Measurements from ENCODE around the gene PKD2L1.

PKD2L1 gene

DNA sequence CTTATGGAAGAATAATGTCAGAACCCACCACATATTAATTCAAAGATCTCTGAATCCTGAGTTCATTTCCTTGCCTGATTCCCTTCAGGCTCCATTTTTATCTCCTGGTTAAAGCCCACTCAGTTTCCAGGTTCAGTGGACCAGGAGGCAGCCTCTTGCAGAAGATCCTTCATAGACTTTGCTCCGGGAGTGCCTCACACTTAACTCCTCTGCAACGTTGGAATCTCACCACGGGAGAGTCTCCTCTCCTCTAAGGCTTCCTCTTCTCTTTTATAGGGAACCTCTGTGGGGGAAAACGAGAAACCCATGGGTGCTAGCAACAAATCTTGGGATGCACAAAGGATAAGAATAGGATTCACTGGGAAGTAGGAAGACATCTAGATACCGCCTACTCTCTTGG lies 41.8 kb downstream of the PKD2L1 start:
- TF ChIP-seq RAD21 (IDR thresholded peaks at IDR 0.05; ENCODE audit: low read depth): no peak
- no peak for TF ChIP-seq TAF1 (IDR thresholded peaks at IDR 0.05; ENCODE audit: low read depth)
- TF ChIP-seq ZBTB7A (IDR thresholded peaks at IDR 0.05; ENCODE audit: low read depth): no peak
- TF ChIP-seq TEAD4 (IDR thresholded peaks at IDR 0.05): no peak
- no peak for TF ChIP-seq TCF12 (IDR thresholded peaks at IDR 0.05; ENCODE audit: low read depth)
- TF ChIP-seq FOXM1 (IDR thresholded peaks at IDR 0.05; ENCODE audit: borderline replicate concordance, low read depth): no peak
- TF ChIP-seq EGR1 (IDR thresholded peaks at IDR 0.05): no peak
- no peak for TF ChIP-seq NFIC (IDR thresholded peaks at IDR 0.05)
- TF ChIP-seq CEBPB (IDR thresholded peaks at IDR 0.05): no peak
- TF ChIP-seq, protein P1, sequence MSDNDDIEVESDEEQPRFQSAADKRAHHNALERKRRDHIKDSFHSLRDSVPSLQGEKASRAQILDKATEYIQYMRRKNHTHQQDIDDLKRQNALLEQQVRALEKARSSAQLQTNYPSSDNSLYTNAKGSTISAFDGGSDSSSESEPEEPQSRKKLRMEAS (IDR thresholded peaks at IDR 0.05): no peak
- TF ChIP-seq CREB1 (IDR thresholded peaks at IDR 0.05; ENCODE audit: low read depth): no peak
- TF ChIP-seq EP300 (IDR thresholded peaks at IDR 0.05; ENCODE audit: borderline replicate concordance): no peak
- TF ChIP-seq, protein P2, sequence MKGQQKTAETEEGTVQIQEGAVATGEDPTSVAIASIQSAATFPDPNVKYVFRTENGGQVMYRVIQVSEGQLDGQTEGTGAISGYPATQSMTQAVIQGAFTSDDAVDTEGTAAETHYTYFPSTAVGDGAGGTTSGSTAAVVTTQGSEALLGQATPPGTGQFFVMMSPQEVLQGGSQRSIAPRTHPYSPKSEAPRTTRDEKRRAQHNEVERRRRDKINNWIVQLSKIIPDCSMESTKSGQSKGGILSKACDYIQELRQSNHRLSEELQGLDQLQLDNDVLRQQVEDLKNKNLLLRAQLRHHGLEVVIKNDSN (IDR thresholded peaks at IDR 0.05): no peak
- TF ChIP-seq, protein P3, sequence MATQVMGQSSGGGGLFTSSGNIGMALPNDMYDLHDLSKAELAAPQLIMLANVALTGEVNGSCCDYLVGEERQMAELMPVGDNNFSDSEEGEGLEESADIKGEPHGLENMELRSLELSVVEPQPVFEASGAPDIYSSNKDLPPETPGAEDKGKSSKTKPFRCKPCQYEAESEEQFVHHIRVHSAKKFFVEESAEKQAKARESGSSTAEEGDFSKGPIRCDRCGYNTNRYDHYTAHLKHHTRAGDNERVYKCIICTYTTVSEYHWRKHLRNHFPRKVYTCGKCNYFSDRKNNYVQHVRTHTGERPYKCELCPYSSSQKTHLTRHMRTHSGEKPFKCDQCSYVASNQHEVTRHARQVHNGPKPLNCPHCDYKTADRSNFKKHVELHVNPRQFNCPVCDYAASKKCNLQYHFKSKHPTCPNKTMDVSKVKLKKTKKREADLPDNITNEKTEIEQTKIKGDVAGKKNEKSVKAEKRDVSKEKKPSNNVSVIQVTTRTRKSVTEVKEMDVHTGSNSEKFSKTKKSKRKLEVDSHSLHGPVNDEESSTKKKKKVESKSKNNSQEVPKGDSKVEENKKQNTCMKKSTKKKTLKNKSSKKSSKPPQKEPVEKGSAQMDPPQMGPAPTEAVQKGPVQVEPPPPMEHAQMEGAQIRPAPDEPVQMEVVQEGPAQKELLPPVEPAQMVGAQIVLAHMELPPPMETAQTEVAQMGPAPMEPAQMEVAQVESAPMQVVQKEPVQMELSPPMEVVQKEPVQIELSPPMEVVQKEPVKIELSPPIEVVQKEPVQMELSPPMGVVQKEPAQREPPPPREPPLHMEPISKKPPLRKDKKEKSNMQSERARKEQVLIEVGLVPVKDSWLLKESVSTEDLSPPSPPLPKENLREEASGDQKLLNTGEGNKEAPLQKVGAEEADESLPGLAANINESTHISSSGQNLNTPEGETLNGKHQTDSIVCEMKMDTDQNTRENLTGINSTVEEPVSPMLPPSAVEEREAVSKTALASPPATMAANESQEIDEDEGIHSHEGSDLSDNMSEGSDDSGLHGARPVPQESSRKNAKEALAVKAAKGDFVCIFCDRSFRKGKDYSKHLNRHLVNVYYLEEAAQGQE (IDR thresholded peaks at IDR 0.05; ENCODE audit: low read depth): no peak
- no peak for TF ChIP-seq YY1 (IDR thresholded peaks at IDR 0.05; ENCODE audit: low read depth)

DNA sequence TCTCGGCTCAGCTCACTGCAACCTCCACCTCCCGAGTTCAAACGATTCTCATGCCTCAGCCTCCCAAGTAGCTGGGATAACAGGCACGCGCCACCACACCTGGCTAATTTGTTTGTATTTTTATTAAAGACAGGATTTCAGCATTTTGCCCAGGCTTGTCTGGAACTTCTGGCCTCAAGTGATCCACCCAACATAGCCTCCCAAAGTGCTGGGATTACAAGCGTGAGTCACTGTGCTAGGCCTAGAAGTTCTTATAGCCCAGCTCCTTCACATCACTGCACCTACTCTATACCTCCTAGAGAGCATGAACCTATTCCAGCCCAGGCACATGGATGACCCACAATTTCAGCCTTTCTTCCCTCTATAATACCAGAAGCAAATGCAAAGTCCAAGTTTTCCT lies 42.3 kb downstream of the PKD2L1 start:
- TF ChIP-seq NFIC (IDR thresholded peaks at IDR 0.05) (no peak), TAF1 (IDR thresholded peaks at IDR 0.05; ENCODE audit: low read depth) (no peak), EP300 (IDR thresholded peaks at IDR 0.05; ENCODE audit: borderline replicate concordance) (no peak), CREB1 (IDR thresholded peaks at IDR 0.05; ENCODE audit: low read depth) (no peak), TEAD4 (IDR thresholded peaks at IDR 0.05) (no peak), FOXM1 (IDR thresholded peaks at IDR 0.05; ENCODE audit: borderline replicate concordance, low read depth) (no peak), EGR1 (IDR thresholded peaks at IDR 0.05) (no peak), ZBTB7A (IDR thresholded peaks at IDR 0.05; ENCODE audit: low read depth) (no peak), TCF12 (IDR thresholded peaks at IDR 0.05; ENCODE audit: low read depth) (no peak)
- TF ChIP-seq, protein P1 (IDR thresholded peaks at IDR 0.05): no peak

DNA sequence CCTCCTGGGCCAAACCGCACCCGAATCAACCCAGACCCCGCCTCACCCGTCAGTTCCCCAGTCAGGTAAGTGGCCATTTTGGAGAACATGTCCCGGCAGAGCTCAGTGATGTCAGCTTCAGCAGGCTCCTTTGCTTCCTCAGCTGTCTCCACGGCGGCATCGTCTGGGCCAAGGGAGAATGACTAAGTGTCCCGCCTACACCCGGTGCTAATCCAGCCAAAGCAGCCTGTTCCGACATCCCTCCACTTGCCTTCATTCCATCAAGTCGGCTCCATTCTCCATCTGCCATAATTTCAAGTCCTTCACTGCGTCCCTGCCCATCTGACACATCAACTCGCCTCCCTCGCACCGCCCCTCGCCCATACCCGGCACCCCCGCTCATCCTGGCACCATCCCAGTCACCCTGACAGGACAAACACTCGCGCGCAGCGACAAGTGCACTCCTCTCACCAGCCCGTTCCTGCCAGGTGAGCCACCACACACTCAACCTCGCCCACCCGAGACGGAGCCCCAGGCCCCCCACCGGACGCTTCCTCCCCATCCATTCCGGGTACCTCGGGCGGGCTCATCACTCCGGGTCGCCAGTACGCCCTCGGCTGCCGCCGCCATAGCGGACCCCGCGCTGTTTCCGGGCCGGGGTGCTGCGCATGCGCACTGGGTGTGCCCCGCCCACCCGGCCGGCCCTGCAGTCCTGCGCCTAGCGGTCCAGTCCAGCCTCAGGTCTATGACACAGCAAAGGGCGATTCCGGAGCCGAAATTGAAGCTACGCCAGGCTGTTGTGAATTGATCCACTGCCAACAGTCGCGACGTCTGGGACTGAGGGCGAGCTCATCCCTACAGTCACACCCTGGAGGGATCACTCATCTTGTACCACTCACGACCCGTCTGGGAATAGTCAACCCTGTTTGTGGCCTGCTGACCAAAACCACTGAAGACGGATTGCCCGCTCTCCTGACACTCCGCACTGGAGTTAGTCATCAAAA lies 43.7 kb downstream of the PKD2L1 start, which contains the start of gene BLOC1S2:
BLOC1S2 (minus strand) TSS at position 630 of the 983 bp plus-strand sequence; CDS start at position 609, 21 bp downstream.
- TF ChIP-seq YY1 (IDR thresholded peaks at IDR 0.05; ENCODE audit: low read depth): peak; percentile 94
- peak; percentile 98 for TF ChIP-seq TAF1 (IDR thresholded peaks at IDR 0.05; ENCODE audit: low read depth)
- TF ChIP-seq EGR1 (IDR thresholded peaks at IDR 0.05): peak; percentile 41; the same call in 1 of the 2 replicates
- TF ChIP-seq, protein P1 (IDR thresholded peaks at IDR 0.05): peak; percentile 38
- peak; percentile 17; the same call in 1 of the 2 replicates for TF ChIP-seq TEAD4 (IDR thresholded peaks at IDR 0.05)
- TF ChIP-seq, protein P3 (IDR thresholded peaks at IDR 0.05; ENCODE audit: low read depth): no peak
- TF ChIP-seq CREB1 (IDR thresholded peaks at IDR 0.05; ENCODE audit: low read depth): no peak
- peak; percentile 73; the same call in 1 of the 2 replicates for TF ChIP-seq TCF12 (IDR thresholded peaks at IDR 0.05; ENCODE audit: low read depth)

DNA sequence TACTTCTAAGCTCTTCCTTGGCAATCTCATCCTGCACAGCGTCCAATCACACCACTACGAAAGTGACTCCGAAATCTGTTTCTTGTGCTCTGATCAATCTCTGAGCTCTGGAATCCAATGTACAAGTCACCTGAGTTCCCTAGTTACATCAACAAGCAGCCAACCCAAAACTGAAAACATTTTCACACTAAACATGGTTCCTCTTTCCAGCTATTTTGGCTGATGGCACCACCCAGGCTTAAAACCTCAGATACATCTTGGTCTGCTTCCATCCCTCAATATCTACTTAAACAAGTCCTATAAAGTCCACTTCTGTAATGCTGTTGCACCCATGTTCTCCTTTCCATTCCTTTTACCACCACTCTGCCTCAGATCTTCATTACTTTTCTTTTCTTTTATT lies 47.1 kb downstream of the PKD2L1 start:
- TF ChIP-seq, protein P1 (IDR thresholded peaks at IDR 0.05): no peak
- TF ChIP-seq CEBPB (IDR thresholded peaks at IDR 0.05): no peak
- TF ChIP-seq ZBTB7A (IDR thresholded peaks at IDR 0.05; ENCODE audit: low read depth): no peak
- no peak for TF ChIP-seq YY1 (IDR thresholded peaks at IDR 0.05; ENCODE audit: low read depth)
- TF ChIP-seq, protein P3 (IDR thresholded peaks at IDR 0.05; ENCODE audit: low read depth): no peak
- no peak for TF ChIP-seq TAF1 (IDR thresholded peaks at IDR 0.05; ENCODE audit: low read depth)
- TF ChIP-seq NFIC (IDR thresholded peaks at IDR 0.05): no peak
- no peak for TF ChIP-seq EP300 (IDR thresholded peaks at IDR 0.05; ENCODE audit: borderline replicate concordance)
- no peak for TF ChIP-seq CREB1 (IDR thresholded peaks at IDR 0.05; ENCODE audit: low read depth)
- no peak for TF ChIP-seq EGR1 (IDR thresholded peaks at IDR 0.05)

Data from Ishikawa (cell line).